ENCODE results near the gene TMC1.
A peak's percentile ranks its signal among the peaks of the same experiment; 100 is the strongest.
"Not testable (repeated sequence)": the region's sequence is repeated elsewhere in the genome, so short reads cannot be mapped to it uniquely, and the experiment has no call there.

TMC1 gene

GRCh38 chr9:72509053-72509452 is 12.4 kb upstream of the TMC1 start:
- TF ChIP-seq, protein P1, sequence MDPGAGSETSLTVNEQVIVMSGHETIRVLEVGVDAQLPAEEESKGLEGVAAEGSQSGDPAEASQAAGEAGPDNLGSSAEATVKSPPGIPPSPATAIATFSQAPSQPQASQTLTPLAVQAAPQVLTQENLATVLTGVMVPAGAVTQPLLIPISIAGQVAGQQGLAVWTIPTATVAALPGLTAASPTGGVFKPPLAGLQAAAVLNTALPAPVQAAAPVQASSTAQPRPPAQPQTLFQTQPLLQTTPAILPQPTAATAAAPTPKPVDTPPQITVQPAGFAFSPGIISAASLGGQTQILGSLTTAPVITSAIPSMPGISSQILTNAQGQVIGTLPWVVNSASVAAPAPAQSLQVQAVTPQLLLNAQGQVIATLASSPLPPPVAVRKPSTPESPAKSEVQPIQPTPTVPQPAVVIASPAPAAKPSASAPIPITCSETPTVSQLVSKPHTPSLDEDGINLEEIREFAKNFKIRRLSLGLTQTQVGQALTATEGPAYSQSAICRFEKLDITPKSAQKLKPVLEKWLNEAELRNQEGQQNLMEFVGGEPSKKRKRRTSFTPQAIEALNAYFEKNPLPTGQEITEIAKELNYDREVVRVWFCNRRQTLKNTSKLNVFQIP (CRISPR knock-in tag; IDR thresholded peaks at IDR 0.05; ENCODE audit: borderline replicate concordance, low read depth): no peak
- no peak for TF ChIP-seq TCF4 (CRISPR knock-in tag; IDR thresholded peaks at IDR 0.05; ENCODE audit: borderline replicate concordance)
- TF ChIP-seq BACH2 (CRISPR knock-in tag; IDR thresholded peaks at IDR 0.05; ENCODE audit: borderline replicate concordance): no peak
- no peak for TF ChIP-seq ZNF8 (CRISPR knock-in tag; IDR thresholded peaks at IDR 0.05)
- no peak for TF ChIP-seq CSDC2 (CRISPR knock-in tag; IDR thresholded peaks at IDR 0.05)
- no peak for TF ChIP-seq TOX (CRISPR knock-in tag; IDR thresholded peaks at IDR 0.05; ENCODE audit: borderline replicate concordance)
- TF ChIP-seq ZC3H10 (CRISPR knock-in tag; IDR thresholded peaks at IDR 0.05): no peak
- TF ChIP-seq ESRRG (CRISPR knock-in tag; IDR thresholded peaks at IDR 0.05): no peak
- no peak for TF ChIP-seq ZNF70 (CRISPR knock-in tag; IDR thresholded peaks at IDR 0.05)
- TF ChIP-seq, protein P2, sequence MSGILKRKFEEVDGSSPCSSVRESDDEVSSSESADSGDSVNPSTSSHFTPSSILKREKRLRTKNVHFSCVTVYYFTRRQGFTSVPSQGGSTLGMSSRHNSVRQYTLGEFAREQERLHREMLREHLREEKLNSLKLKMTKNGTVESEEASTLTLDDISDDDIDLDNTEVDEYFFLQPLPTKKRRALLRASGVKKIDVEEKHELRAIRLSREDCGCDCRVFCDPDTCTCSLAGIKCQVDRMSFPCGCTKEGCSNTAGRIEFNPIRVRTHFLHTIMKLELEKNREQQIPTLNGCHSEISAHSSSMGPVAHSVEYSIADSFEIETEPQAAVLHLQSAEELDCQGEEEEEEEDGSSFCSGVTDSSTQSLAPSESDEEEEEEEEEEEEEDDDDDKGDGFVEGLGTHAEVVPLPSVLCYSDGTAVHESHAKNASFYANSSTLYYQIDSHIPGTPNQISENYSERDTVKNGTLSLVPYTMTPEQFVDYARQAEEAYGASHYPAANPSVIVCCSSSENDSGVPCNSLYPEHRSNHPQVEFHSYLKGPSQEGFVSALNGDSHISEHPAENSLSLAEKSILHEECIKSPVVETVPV (CRISPR knock-in tag; IDR thresholded peaks at IDR 0.05): no peak
- peak; percentile 54 for ATAC-seq

GRCh38 chr9:72509635-72510034 is 11.8 kb upstream of the TMC1 start:
- no peak for TF ChIP-seq RARB (CRISPR knock-in tag; IDR thresholded peaks at IDR 0.05)
- TF ChIP-seq, protein P3, sequence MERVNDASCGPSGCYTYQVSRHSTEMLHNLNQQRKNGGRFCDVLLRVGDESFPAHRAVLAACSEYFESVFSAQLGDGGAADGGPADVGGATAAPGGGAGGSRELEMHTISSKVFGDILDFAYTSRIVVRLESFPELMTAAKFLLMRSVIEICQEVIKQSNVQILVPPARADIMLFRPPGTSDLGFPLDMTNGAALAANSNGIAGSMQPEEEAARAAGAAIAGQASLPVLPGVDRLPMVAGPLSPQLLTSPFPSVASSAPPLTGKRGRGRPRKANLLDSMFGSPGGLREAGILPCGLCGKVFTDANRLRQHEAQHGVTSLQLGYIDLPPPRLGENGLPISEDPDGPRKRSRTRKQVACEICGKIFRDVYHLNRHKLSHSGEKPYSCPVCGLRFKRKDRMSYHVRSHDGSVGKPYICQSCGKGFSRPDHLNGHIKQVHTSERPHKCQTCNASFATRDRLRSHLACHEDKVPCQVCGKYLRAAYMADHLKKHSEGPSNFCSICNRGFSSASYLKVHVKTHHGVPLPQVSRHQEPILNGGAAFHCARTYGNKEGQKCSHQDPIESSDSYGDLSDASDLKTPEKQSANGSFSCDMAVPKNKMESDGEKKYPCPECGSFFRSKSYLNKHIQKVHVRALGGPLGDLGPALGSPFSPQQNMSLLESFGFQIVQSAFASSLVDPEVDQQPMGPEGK (CRISPR knock-in tag; IDR thresholded peaks at IDR 0.05; ENCODE audit: borderline replicate concordance): no peak
- no peak for TF ChIP-seq TOX (CRISPR knock-in tag; IDR thresholded peaks at IDR 0.05; ENCODE audit: borderline replicate concordance)
- TF ChIP-seq TCF4 (CRISPR knock-in tag; IDR thresholded peaks at IDR 0.05; ENCODE audit: borderline replicate concordance): no peak
- TF ChIP-seq ISL1 (CRISPR knock-in tag; IDR thresholded peaks at IDR 0.05): no peak
- no peak for TF ChIP-seq ZNF70 (CRISPR knock-in tag; IDR thresholded peaks at IDR 0.05)
- no peak for TF ChIP-seq CSDC2 (CRISPR knock-in tag; IDR thresholded peaks at IDR 0.05)
- no peak for TF ChIP-seq GLIS3 (CRISPR knock-in tag; IDR thresholded peaks at IDR 0.05)
- TF ChIP-seq BACH2 (CRISPR knock-in tag; IDR thresholded peaks at IDR 0.05; ENCODE audit: borderline replicate concordance): no peak
- TF ChIP-seq, protein P4, sequence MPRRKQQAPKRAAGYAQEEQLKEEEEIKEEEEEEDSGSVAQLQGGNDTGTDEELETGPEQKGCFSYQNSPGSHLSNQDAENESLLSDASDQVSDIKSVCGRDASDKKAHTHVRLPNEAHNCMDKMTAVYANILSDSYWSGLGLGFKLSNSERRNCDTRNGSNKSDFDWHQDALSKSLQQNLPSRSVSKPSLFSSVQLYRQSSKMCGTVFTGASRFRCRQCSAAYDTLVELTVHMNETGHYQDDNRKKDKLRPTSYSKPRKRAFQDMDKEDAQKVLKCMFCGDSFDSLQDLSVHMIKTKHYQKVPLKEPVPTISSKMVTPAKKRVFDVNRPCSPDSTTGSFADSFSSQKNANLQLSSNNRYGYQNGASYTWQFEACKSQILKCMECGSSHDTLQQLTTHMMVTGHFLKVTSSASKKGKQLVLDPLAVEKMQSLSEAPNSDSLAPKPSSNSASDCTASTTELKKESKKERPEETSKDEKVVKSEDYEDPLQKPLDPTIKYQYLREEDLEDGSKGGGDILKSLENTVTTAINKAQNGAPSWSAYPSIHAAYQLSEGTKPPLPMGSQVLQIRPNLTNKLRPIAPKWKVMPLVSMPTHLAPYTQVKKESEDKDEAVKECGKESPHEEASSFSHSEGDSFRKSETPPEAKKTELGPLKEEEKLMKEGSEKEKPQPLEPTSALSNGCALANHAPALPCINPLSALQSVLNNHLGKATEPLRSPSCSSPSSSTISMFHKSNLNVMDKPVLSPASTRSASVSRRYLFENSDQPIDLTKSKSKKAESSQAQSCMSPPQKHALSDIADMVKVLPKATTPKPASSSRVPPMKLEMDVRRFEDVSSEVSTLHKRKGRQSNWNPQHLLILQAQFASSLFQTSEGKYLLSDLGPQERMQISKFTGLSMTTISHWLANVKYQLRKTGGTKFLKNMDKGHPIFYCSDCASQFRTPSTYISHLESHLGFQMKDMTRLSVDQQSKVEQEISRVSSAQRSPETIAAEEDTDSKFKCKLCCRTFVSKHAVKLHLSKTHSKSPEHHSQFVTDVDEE (CRISPR knock-in tag; IDR thresholded peaks at IDR 0.05): no peak
- no peak for TF ChIP-seq ZNF565 (CRISPR knock-in tag; conservative IDR thresholded peaks at IDR 0.05; ENCODE audit: low read depth)
- ATAC-seq: peak; percentile 44; the same call in 2 of the 3 replicates

DNA sequence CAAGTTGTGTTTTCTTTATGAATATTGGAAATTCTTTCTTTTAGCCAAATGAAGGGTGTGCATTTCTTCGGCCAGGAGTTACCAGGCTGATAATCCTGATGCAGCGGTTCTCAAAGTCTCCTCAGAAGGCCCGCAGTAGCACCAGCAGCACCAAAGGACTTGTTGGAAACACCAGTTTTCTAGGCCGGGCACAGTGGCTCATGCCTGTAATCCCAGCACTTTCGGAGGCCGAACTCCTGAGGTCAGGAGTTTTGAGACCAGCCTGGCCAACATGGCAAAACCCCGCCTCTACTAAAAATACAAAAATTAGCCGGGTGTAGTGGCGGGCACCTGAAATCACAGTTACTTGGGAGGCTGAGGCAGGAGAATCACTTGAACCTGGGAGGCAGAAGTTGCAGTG is 397 bp upstream of the TMC1 start:
- not testable (repeated sequence) for ATAC-seq

DNA sequence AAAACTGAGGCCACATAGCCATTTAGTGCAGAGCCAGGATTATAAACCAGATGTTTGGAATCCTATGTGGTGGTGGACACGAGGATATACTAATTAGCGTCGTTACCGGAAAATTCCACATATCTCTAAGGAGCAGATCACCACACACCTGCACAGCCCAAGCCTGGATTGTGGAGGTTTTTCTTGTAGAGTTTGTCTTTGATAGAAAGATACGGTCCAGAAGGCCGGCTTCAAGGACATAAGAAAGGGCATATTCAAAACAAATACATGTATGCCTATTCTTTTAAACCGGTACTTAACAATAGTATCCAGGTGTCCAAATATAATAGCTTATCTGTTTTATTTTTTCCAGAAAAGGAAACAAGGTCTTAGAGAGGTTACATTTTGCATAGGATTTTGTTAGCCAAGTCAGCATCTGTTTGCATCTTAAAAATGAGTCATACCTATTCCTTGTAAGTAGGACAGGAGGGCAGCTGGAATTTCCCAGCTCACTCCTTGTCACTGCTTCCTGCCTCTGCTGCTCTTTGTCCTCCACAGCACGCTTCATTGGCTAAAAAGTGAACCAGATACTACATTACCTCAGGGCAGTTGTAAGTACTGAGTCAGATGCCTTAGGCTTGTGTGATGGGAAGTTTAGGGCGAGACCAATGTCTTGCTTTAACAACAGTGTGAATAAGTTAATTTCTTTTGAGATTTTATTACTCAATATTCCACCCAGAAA is 3.6 kb downstream of the TMC1 start:
- peak; percentile 81 for ATAC-seq
- TF ChIP-seq ZC3H10 (CRISPR knock-in tag; IDR thresholded peaks at IDR 0.05): no peak
- no peak for TF ChIP-seq PPARA (CRISPR knock-in tag; IDR thresholded peaks at IDR 0.05; ENCODE audit: borderline replicate concordance)
- TF ChIP-seq GLIS3 (CRISPR knock-in tag; IDR thresholded peaks at IDR 0.05): no peak
- no peak for TF ChIP-seq TCF4 (CRISPR knock-in tag; IDR thresholded peaks at IDR 0.05; ENCODE audit: borderline replicate concordance)
- no peak for TF ChIP-seq ESRRG (CRISPR knock-in tag; IDR thresholded peaks at IDR 0.05)
- TF ChIP-seq BACH2 (CRISPR knock-in tag; IDR thresholded peaks at IDR 0.05; ENCODE audit: borderline replicate concordance): no peak
- no peak for TF ChIP-seq ZNF70 (CRISPR knock-in tag; IDR thresholded peaks at IDR 0.05)
- TF ChIP-seq ZNF565 (CRISPR knock-in tag; conservative IDR thresholded peaks at IDR 0.05; ENCODE audit: low read depth): no peak
- TF ChIP-seq, protein P5, sequence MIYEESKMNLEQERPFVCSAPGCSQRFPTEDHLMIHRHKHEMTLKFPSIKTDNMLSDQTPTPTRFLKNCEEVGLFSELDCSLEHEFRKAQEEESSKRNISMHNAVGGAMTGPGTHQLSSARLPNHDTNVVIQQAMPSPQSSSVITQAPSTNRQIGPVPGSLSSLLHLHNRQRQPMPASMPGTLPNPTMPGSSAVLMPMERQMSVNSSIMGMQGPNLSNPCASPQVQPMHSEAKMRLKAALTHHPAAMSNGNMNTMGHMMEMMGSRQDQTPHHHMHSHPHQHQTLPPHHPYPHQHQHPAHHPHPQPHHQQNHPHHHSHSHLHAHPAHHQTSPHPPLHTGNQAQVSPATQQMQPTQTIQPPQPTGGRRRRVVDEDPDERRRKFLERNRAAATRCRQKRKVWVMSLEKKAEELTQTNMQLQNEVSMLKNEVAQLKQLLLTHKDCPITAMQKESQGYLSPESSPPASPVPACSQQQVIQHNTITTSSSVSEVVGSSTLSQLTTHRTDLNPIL (CRISPR knock-in tag; IDR thresholded peaks at IDR 0.05; ENCODE audit: low read depth): no peak
- no peak for TF ChIP-seq RARB (CRISPR knock-in tag; IDR thresholded peaks at IDR 0.05)
- TF ChIP-seq, protein P1 (CRISPR knock-in tag; IDR thresholded peaks at IDR 0.05; ENCODE audit: borderline replicate concordance, low read depth): no peak
- TF ChIP-seq, protein P3 (CRISPR knock-in tag; IDR thresholded peaks at IDR 0.05; ENCODE audit: borderline replicate concordance): no peak
- TF ChIP-seq ARNTL (CRISPR knock-in tag; IDR thresholded peaks at IDR 0.05; ENCODE audit: borderline replicate concordance, low read depth): no peak
- TF ChIP-seq OSR1 (CRISPR knock-in tag; IDR thresholded peaks at IDR 0.05): no peak
- TF ChIP-seq ISL1 (CRISPR knock-in tag; IDR thresholded peaks at IDR 0.05): no peak
- TF ChIP-seq SNAI2 (CRISPR knock-in tag; IDR thresholded peaks at IDR 0.05): no peak

Data from SK-N-SH treated with all-trans-retinoic acid at 6 μM for 48 hours (cell line).